Measurements from ENCODE around the gene IL1F10. TPM values are rescaled to one million over a fixed set of nuclear protein-coding genes. Genes with fewer than 3 reads are reported as not detected.
"Not testable (repeated sequence)": the region's sequence is repeated elsewhere in the genome, so short reads cannot be mapped to it uniquely, and the experiment has no call there.

The IL1F10 gene
- total RNA-seq, 1 donor from 2014 or later, result not detected

DNA sequence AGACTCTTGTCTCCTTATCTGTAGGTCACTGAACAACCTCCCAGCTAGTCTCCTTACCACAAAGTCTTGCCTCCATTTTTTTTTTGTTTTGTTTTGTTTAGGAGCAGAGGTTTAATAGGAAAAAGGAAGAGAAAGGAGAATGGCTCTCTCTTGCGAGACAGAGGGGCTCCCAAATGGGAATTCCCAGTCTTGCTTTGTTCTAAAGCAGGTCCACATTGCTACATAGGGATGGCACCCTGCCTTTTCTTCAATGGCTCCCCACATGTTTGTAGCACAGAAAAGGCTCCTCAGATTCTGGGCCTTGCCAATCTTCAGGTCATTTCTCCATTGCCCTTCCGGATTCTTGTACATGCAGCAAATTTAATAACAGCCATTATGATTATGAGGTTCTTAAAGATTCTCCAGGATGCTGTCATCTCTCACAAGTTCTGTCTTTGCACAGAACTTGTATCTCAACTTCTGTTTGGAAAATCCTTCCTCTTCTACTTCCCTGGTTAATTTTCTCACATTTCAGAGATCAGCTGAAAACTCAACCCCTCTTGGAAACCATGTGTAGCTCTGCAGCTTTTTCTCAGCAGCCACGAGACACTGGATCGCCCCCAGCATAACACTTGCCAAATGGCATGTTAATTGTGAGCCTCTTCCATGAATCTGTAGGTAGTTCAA, 23.6 kb downstream of the IL1F10 start:
- Mint-ChIP-seq H3K36me3 (ENCODE audit: unreplicated experiment) (no peaks in the 10 kb centered on the region), H3K27me3 (ENCODE audit: unreplicated experiment) (peaks cover 14% of the 10 kb centered on the region), H3K4me1 (ENCODE audit: unreplicated experiment) (no peaks in the 10 kb centered on the region), H3K4me3 (ENCODE audit: unreplicated experiment) (no peak overlapping the region), H3K9me3 (ENCODE audit: unreplicated experiment) (no peaks in the 10 kb centered on the region), H3K27ac (ENCODE audit: unreplicated experiment) (no peak overlapping the region)
- TF ChIP-seq, protein P1, sequence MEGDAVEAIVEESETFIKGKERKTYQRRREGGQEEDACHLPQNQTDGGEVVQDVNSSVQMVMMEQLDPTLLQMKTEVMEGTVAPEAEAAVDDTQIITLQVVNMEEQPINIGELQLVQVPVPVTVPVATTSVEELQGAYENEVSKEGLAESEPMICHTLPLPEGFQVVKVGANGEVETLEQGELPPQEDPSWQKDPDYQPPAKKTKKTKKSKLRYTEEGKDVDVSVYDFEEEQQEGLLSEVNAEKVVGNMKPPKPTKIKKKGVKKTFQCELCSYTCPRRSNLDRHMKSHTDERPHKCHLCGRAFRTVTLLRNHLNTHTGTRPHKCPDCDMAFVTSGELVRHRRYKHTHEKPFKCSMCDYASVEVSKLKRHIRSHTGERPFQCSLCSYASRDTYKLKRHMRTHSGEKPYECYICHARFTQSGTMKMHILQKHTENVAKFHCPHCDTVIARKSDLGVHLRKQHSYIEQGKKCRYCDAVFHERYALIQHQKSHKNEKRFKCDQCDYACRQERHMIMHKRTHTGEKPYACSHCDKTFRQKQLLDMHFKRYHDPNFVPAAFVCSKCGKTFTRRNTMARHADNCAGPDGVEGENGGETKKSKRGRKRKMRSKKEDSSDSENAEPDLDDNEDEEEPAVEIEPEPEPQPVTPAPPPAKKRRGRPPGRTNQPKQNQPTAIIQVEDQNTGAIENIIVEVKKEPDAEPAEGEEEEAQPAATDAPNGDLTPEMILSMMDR (IDR thresholded peaks at IDR 0.05), result no peak
- no peak for DNase-seq (ENCODE audit: extremely low spot score, unreplicated experiment)

DNA sequence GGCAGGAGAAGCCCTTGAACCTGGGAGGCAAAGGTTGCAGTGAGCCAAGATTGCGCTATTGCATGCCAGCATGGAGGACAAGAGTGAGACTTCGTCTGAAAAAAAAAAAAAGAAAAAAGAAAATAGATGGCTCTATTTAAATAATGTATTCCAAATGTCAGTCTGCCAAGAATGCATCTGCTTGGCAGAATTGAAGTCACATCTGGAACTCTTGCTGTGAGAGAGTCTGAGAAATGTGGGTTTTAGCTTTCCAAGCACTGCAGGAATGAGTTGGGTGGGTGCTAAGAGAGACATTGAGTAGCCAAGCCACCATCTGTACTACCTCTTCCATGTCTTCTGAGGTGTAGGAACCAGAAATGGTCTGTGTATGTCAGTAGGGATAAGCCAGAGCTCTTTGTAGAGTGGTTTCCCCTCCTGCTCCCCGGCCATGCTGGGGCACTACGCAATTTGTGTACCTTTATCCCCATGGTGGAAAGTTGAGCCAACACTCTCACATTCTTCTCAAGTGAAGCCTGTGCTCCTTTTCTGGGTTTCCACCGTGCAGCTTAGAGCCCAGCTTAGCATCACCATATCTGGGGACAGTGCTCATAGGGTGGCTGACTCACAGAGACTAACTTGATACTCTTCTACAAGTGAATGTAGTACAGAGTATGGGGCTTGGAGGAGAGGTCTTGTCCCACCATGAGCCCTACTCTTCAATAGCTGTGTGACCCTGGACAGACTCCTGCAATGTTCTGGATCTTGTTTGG, 25.3 kb downstream of the IL1F10 start:
- no peak for DNase-seq (ENCODE audit: extremely low spot score, unreplicated experiment)
- Mint-ChIP-seq H3K27ac (ENCODE audit: unreplicated experiment) (no peak overlapping the region), H3K27me3 (ENCODE audit: unreplicated experiment) (peaks cover 8% of the 10 kb centered on the region), H3K4me1 (ENCODE audit: unreplicated experiment) (no peaks in the 10 kb centered on the region), H3K4me3 (ENCODE audit: unreplicated experiment) (no peak overlapping the region), H3K9me3 (ENCODE audit: unreplicated experiment) (peaks cover 9% of the 10 kb centered on the region), H3K36me3 (ENCODE audit: unreplicated experiment) (no peaks in the 10 kb centered on the region)
- TF ChIP-seq, protein P1 (IDR thresholded peaks at IDR 0.05), result no peak

GRCh38 chr2:113093613-113093977, 25.8 kb downstream of the IL1F10 start:
- H3K27me3 Mint-ChIP-seq (ENCODE audit: unreplicated experiment), result peaks cover 8% of the 10 kb centered on the region
- no peaks in the 10 kb centered on the region for H3K36me3 Mint-ChIP-seq (ENCODE audit: unreplicated experiment)
- H3K27ac Mint-ChIP-seq (ENCODE audit: unreplicated experiment), result no peak overlapping the region
- no peaks in the 10 kb centered on the region for H3K4me1 Mint-ChIP-seq (ENCODE audit: unreplicated experiment)
- TF ChIP-seq, protein P1 (IDR thresholded peaks at IDR 0.05), result no peak
- no peak overlapping the region for H3K4me3 Mint-ChIP-seq (ENCODE audit: unreplicated experiment)
- no peak for DNase-seq (ENCODE audit: extremely low spot score, unreplicated experiment)
- peaks cover 9% of the 10 kb centered on the region for H3K9me3 Mint-ChIP-seq (ENCODE audit: unreplicated experiment)

DNA sequence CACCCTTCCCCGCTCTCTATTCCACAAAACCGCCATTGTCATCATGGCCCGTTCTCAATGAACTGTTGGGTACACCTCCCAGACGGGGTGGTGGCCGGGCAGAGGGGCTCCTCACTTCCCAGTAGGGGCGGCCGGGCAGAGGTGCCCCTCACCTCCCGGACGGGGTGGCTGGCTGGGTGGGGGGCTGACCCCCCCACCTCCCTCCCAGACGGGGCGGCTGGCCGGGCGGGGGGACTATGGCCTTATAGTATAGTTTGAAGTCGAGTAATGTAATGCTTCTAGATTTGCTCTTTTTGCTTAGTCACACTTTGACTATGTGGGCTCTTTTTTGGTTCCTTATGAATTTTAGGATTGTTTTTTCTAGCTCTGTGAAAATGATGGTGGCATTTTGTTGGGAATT, 28.5 kb downstream of the IL1F10 start:
- H3K36me3 Mint-ChIP-seq (ENCODE audit: unreplicated experiment); H3K4me3 Mint-ChIP-seq (ENCODE audit: unreplicated experiment); H3K27ac Mint-ChIP-seq (ENCODE audit: unreplicated experiment); H3K9me3 Mint-ChIP-seq (ENCODE audit: unreplicated experiment); H3K4me1 Mint-ChIP-seq (ENCODE audit: unreplicated experiment); DNase-seq (ENCODE audit: extremely low spot score, unreplicated experiment): not testable (repeated sequence)
- peaks cover 15% of the 10 kb centered on the region for H3K27me3 Mint-ChIP-seq (ENCODE audit: unreplicated experiment)

DNA sequence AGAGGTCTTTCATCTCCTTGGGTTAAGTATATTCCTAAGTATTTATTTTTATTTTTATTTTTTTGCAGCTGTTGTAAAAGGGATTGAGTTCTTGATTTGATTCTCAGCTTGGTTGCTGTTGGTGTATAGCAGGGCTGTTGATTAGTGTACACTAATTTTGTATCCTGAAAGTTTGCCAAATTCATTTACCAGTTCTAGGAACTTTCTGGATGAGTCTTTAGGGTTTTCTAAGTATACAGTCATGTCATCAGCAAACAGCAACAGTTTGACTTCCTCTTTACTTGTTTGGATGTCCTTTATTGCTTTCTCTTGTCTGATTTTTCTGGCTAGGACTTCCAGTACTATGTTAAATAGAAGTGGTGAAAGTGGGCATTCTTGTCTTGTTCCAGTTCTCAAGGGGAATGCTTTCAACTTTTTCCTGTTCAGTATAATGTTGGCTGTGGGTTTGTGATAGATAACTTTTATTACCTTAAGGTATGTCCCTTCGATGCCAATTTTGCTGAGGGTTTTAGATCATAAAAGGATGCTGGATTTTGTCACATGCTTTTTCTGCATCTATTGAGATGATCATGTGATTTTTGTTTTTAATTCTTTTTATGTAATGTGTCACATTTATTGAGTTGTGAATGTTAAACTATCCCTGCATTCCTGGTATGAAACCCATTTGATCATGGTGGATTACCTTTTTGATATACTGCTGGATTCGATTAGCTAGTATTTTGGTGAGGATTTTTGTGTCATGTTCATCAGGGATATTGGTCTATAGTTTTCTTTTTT, 29.3 kb downstream of the IL1F10 start:
- not testable (repeated sequence) for H3K36me3 Mint-ChIP-seq (ENCODE audit: unreplicated experiment); H3K4me3 Mint-ChIP-seq (ENCODE audit: unreplicated experiment); H3K27ac Mint-ChIP-seq (ENCODE audit: unreplicated experiment); DNase-seq (ENCODE audit: extremely low spot score, unreplicated experiment); H3K4me1 Mint-ChIP-seq (ENCODE audit: unreplicated experiment); H3K9me3 Mint-ChIP-seq (ENCODE audit: unreplicated experiment)
- H3K27me3 Mint-ChIP-seq (ENCODE audit: unreplicated experiment), result peaks cover 15% of the 10 kb centered on the region

GRCh38 chr2:113098041-113098440, 30.3 kb downstream of the IL1F10 start:
- H3K36me3 Mint-ChIP-seq (ENCODE audit: unreplicated experiment), result no peaks in the 10 kb centered on the region
- no peak overlapping the region for H3K4me3 Mint-ChIP-seq (ENCODE audit: unreplicated experiment)
- H3K4me1 Mint-ChIP-seq (ENCODE audit: unreplicated experiment), result no peaks in the 10 kb centered on the region
- H3K27me3 Mint-ChIP-seq (ENCODE audit: unreplicated experiment), result peaks cover 18% of the 10 kb centered on the region
- H3K27ac Mint-ChIP-seq (ENCODE audit: unreplicated experiment), result no peak overlapping the region
- TF ChIP-seq, protein P1 (IDR thresholded peaks at IDR 0.05), result no peak
- DNase-seq (ENCODE audit: extremely low spot score, unreplicated experiment), result no peak
- H3K9me3 Mint-ChIP-seq (ENCODE audit: unreplicated experiment), result peaks cover 9% of the 10 kb centered on the region

Measured in osteocyte (in vitro differentiated cells).